Colonic mucosa (tissue), 4 donors: ENCODE results near the gene POLR1A. TPM values are rescaled to one million over a fixed set of nuclear protein-coding genes. Genes with fewer than 3 reads are reported as not detected.

ENCODE experiments used
- DNase-seq: peaks from one replicate; pipeline ENCODE4 v3.0.0-alpha.2; 2020
- H3K27ac ChIP-seq: fragments of 200-600 bp; one replicate; pipeline ENCODE4 v1.8.0; 2021
- H3K27me3 ChIP-seq: fragments of 200-600 bp; one replicate; pipeline ENCODE4 v1.8.0; 2021
- H3K36me3 ChIP-seq: fragments of 200-600 bp; one replicate; pipeline ENCODE4 v1.8.0; 2021
- H3K4me1 ChIP-seq: fragments of 200-600 bp; one replicate; pipeline ENCODE4 v1.8.0; 2021; ENCODE audit warnings: mild to moderate bottlenecking
- H3K4me3 ChIP-seq: fragments of 200-600 bp; one replicate; pipeline ENCODE4 v1.8.0; 2021
- H3K9ac ChIP-seq, 2 donors: one replicate each; pipeline ENCODE4 v1.7.0; 2013; ENCODE audit warnings: control low read depth in 2 of 2, low read depth in 2 of 2, low read length in 2 of 2
- H3K9me3 ChIP-seq: fragments of 200-600 bp; one replicate; pipeline ENCODE4 v1.8.0; 2021
- CTCF ChIP-seq: fragments of 200-600 bp; IDR thresholded peaks from one replicate; pipeline ENCODE4 v1.8.0; 2022; ENCODE audit warnings: antibody characterized with exemption, mild to moderate bottlenecking
- intact Hi-C: fragments of 100-400 bp; cut with DNase I; formaldehyde crosslinking; loops from one replicate; pipeline ENCODE4 v1.14.1; 2022
- total RNA-seq, 2 donors: library from RNA; stranded (reverse); fragmentation: NEBNext Ultra II Directional in 1 of 2; extraction: Animal tissue kit (Norgen Biotek cat#: 25700) in 1 of 2; gene quantifications; one replicate each; pipeline ENCODE4 v1.2.1, GENCODE V29; 2021
- donor health status: healthy.
- donor health status: DM: no; HTN: no; CAD: no.
- donor health status: DM: no; HTN: no; CAD: no.

Gene POLR1A
- total RNA-seq, 2 donors from 2014 or later, result 17.9 to 35.9 TPM

DNA sequence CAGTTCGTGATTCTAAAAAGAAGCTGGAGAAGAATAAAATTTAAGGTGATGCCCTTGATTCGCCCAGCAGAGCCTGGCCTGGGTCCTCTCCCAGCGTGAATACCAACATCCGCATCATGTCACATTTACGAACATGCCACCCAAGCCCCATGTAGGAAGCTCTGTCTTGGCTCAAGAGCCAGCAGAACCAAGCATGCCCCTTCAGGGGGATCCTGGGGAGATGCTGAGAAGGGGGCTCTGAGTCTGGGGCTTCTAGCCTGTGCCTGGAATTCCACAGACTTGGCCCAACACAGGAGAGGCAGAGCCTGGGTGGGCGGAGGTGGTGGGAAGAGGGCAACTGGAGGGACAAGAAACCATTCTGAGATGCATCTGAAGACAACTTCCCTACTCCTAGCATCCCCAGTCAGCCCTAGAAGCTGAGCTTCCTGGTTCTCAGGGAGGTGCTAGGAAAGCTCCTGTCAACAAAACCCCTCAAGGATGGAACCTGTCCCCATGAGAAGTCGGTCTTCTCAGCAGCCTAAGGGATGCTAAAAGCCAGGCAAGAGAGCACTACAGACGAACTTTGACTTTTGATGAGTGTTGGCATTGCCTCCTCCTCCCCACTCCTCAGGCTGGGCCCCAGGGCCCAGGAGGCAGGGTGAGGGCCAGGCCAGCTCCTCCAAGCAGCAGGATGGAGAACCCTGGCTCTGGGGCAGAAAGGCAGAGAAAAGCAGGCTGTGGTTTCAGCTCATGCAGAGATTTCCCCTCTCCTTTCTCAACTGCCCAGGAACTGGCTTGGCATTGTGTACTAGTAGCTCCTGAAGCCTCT lies 57.9 kb downstream of the POLR1A start:
- Histone ChIP-seq H3K4me3 (no peak overlapping the region), H3K4me1 (no peaks in the 10 kb centered on the region), H3K36me3 (peaks cover 5% of the 10 kb centered on the region), H3K27ac (no peak overlapping the region), H3K27me3 (no peaks in the 10 kb centered on the region), H3K9me3 (no peaks in the 10 kb centered on the region), H3K9ac (no peak overlapping the region)
- DNase-seq, result no peak
- intact Hi-C loops, result no loop called here
- TF ChIP-seq CTCF, result no peak

GRCh38 chr2:86045541-86045940 lies 60.1 kb downstream of the POLR1A start:
- DNase-seq, result no peak
- H3K4me1 ChIP-seq, result no peaks in the 10 kb centered on the region
- H3K9ac ChIP-seq, result no peak overlapping the region
- no peaks in the 10 kb centered on the region for H3K27me3 ChIP-seq
- intact Hi-C loops, result no loop called here
- no peak overlapping the region for H3K27ac ChIP-seq
- H3K9me3 ChIP-seq, result no peaks in the 10 kb centered on the region
- peaks cover 5% of the 10 kb centered on the region for H3K36me3 ChIP-seq
- no peak overlapping the region for H3K4me3 ChIP-seq
- TF ChIP-seq CTCF, result no peak

GRCh38 chr2:86044614-86045013 lies 61.1 kb downstream of the POLR1A start:
- DNase-seq, result no peak
- TF ChIP-seq CTCF, result no peak
- Histone ChIP-seq H3K9ac (no peak overlapping the region), H3K36me3 (peaks cover 5% of the 10 kb centered on the region), H3K27ac (no peak overlapping the region), H3K4me3 (no peak overlapping the region), H3K4me1 (no peaks in the 10 kb centered on the region), H3K9me3 (no peaks in the 10 kb centered on the region), H3K27me3 (no peaks in the 10 kb centered on the region)
- intact Hi-C loops, result no loop called here

- no peak for DNase-seq
- no peak for TF ChIP-seq CTCF
- Histone ChIP-seq H3K4me3 (no peak overlapping the region), H3K9ac (no peak overlapping the region), H3K4me1 (no peaks in the 10 kb centered on the region), H3K27me3 (no peaks in the 10 kb centered on the region), H3K36me3 (peaks cover 5% of the 10 kb centered on the region), H3K9me3 (no peaks in the 10 kb centered on the region), H3K27ac (no peak overlapping the region)
- intact Hi-C loops, result no loop called here
These were observed 61.6 kb downstream of the POLR1A start for GRCh38 chr2:86044045-86044444.

- H3K9me3 ChIP-seq, result no peaks in the 10 kb centered on the region
- no peak overlapping the region for H3K4me3 ChIP-seq
- intact Hi-C loops, result no loop called here
- DNase-seq, result no peak
- no peaks in the 10 kb centered on the region for H3K4me1 ChIP-seq
- no peak overlapping the region for H3K27ac ChIP-seq
- H3K36me3 ChIP-seq, result peaks cover 5% of the 10 kb centered on the region
- no peaks in the 10 kb centered on the region for H3K27me3 ChIP-seq
- H3K9ac ChIP-seq, result no peak overlapping the region
- no peak for TF ChIP-seq CTCF
These were observed 63.2 kb downstream of the POLR1A start for GRCh38 chr2:86042256-86043168.
